Trophoblast cell (in vitro differentiated cells and primary cell): ENCODE measurements around the gene TRIM37.

Source experiments
- DNase-seq, 2 donors: peaks; one replicate each; pipeline ENCODE4 v3.0.0-alpha.2; 2016
- H2AFZ ChIP-seq: 2 replicates; pipeline ENCODE4 v1.6.1; 2013; ENCODE audit warnings: low read length, moderate library complexity, mild to moderate bottlenecking; ENCODE audit not compliant: insufficient read depth, poor library complexity
- H2AK5ac ChIP-seq: 2 replicates; pipeline ENCODE4 v1.6.1; 2013; ENCODE audit warnings: mild to moderate bottlenecking, low read length
- H2BK120ac ChIP-seq: 2 replicates; pipeline ENCODE4 v1.6.1; 2013; ENCODE audit warnings: low read length, mild to moderate bottlenecking, moderate library complexity; ENCODE audit not compliant: insufficient read depth, poor library complexity
- H2BK12ac ChIP-seq: 2 replicates; pipeline ENCODE4 v1.6.1; 2013; ENCODE audit warnings: mild to moderate bottlenecking, low read length, moderate library complexity
- H2BK5ac ChIP-seq: 2 replicates; pipeline ENCODE4 v1.6.1; 2013; ENCODE audit warnings: low read length, low read depth, moderate library complexity, mild to moderate bottlenecking; ENCODE audit not compliant: poor library complexity
- H3K14ac ChIP-seq: 2 replicates; pipeline ENCODE4 v1.6.1; 2013; ENCODE audit warnings: mild to moderate bottlenecking, low read length
- H3K18ac ChIP-seq: 2 replicates; pipeline ENCODE4 v1.6.1; 2013; ENCODE audit warnings: mild to moderate bottlenecking, low read length
- H3K23ac ChIP-seq: 2 replicates; pipeline ENCODE4 v1.6.1; 2013; ENCODE audit warnings: low read length
- H3K27ac ChIP-seq: 2 replicates; pipeline ENCODE4 v1.5.1; 2013; ENCODE audit warnings: low read depth, mild to moderate bottlenecking, inconsistent platforms, low read length, moderate library complexity
- H3K27me3 ChIP-seq: 2 replicates; pipeline ENCODE4 v1.6.1; 2013; ENCODE audit warnings: inconsistent platforms, mild to moderate bottlenecking, low read length, moderate library complexity; ENCODE audit not compliant: insufficient read depth
- H3K36me3 ChIP-seq, 2 experiments: 1 replicate in 1 of 2; 2 replicates in 1 of 2; pipeline ENCODE4 v1.6.1; 2013; ENCODE audit warnings: low read length in 2 of 2, mild to moderate bottlenecking in 2 of 2, moderate library complexity in 1 of 2; ENCODE audit not compliant: insufficient read depth in 2 of 2, control insufficient read depth in 1 of 2
- H3K4ac ChIP-seq: 2 replicates; pipeline ENCODE4 v1.6.1; 2013; ENCODE audit warnings: low read depth, mild to moderate bottlenecking, low read length, moderate library complexity
- H3K4me1 ChIP-seq, 2 experiments: 1 replicate in 1 of 2; 2 replicates in 1 of 2; pipeline ENCODE4 v1.6.1; 2013; ENCODE audit warnings: low read length in 2 of 2, mild to moderate bottlenecking in 2 of 2, moderate library complexity in 1 of 2; ENCODE audit not compliant: insufficient read depth in 2 of 2, control insufficient read depth in 1 of 2
- H3K4me2 ChIP-seq: 2 replicates; pipeline ENCODE4 v1.6.1; 2013; ENCODE audit warnings: inconsistent platforms, mild to moderate bottlenecking, low read length, moderate library complexity
- H3K4me3 ChIP-seq: 2 replicates; pipeline ENCODE4 v1.5.1; 2013; ENCODE audit warnings: mild to moderate bottlenecking, low read depth, low read length, inconsistent platforms
- H3K79me1 ChIP-seq: one replicate; pipeline ENCODE4 v1.6.1; 2013; ENCODE audit warnings: low read length
- H3K79me2 ChIP-seq: 2 replicates; pipeline ENCODE4 v1.6.1; 2013; ENCODE audit warnings: low read length, mild to moderate bottlenecking; ENCODE audit not compliant: control insufficient read depth, insufficient read depth, poor library complexity
- H3K9ac ChIP-seq: 2 replicates; pipeline ENCODE4 v1.6.1; 2013; ENCODE audit warnings: mild to moderate bottlenecking, low read length
- H3K9me3 ChIP-seq: 2 replicates; pipeline ENCODE4 v1.6.1; 2013; ENCODE audit warnings: low read depth, mild to moderate bottlenecking, control low read depth, inconsistent platforms, low read length; ENCODE audit not compliant: insufficient read depth
- H4K12ac ChIP-seq: 2 replicates; pipeline ENCODE4 v1.6.1; 2013; ENCODE audit warnings: low read depth, mild to moderate bottlenecking, low read length, moderate library complexity
- H4K8ac ChIP-seq: 2 replicates; pipeline ENCODE4 v1.6.1; 2013; ENCODE audit warnings: low read depth, mild to moderate bottlenecking, low read length, moderate library complexity
- H4K91ac ChIP-seq: one replicate; pipeline ENCODE4 v1.6.1; 2013; ENCODE audit warnings: low read depth, mild to moderate bottlenecking, low read length, moderate library complexity
- WGBS: extraction: QIAGEN DNeasy Blood & Tissue Kit; methylation state at CpG from one replicate; pipeline ENCODE4 v1.1.7; 2013; ENCODE audit warnings: missing lambda C conversion rate; ENCODE audit not compliant: insufficient read length, insufficient coverage; ENCODE audit errors: extremely low coverage; 5-methylcytosine and 5-hydroxymethylcytosine counted together

The TRIM37 gene

DNA sequence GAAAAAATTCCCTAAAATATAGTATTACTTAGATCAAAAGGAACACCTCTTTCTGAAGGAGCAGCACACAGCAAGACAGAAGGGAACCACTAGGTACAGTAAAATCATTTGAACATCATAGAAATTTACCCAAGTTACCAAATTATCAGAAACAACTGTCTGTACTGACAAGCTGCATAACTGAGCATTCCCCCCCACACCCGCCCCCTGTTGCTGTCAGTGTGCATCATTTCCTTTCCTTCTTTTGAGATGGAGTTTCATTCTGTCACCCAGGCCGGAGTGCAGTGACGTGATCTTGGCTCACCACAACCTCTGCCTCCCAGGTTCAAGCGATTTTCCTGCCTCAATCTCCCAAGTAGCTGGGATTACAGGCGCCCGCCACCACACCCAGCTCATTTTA, 120.7 kb downstream of the TRIM37 start:
- Histone ChIP-seq H3K4me1 (no peaks in the 10 kb centered on the region), H2AK5ac (no peak overlapping the region), H3K9me3 (no peaks in the 10 kb centered on the region), H3K27me3 (no peaks in the 10 kb centered on the region), H4K91ac (no peak overlapping the region), H4K12ac (no peak overlapping the region), H3K23ac (no peak overlapping the region), H2BK120ac (no peak overlapping the region), H3K4me3 (no peak overlapping the region), H3K27ac (no peak overlapping the region), H2BK12ac (no peak overlapping the region), H3K36me3 (no peaks in the 10 kb centered on the region), H3K9ac (no peak overlapping the region), H4K8ac (no peak overlapping the region), H2BK5ac (no peak overlapping the region), H3K79me1 (no peaks in the 10 kb centered on the region), H3K4ac (no peak overlapping the region), H3K79me2 (no peaks in the 10 kb centered on the region), H3K4me2 (no peak overlapping the region), H3K14ac (no peak overlapping the region), H2AFZ (no peak overlapping the region), H3K18ac (no peak overlapping the region)
- no CpG with 5 or more reads among the region's 6 CpGs for WGBS
- DNase-seq: no peak

- no peak overlapping the region for H2BK5ac ChIP-seq
- no peaks in the 10 kb centered on the region for H3K36me3 ChIP-seq
- no peak overlapping the region for H2BK12ac ChIP-seq
- H2AK5ac ChIP-seq: no peak overlapping the region
- no peaks in the 10 kb centered on the region for H3K4me1 ChIP-seq
- H3K23ac ChIP-seq: no peak overlapping the region
- no peak overlapping the region for H4K8ac ChIP-seq
- H3K4me3 ChIP-seq: no peak overlapping the region
- no peak overlapping the region for H2BK120ac ChIP-seq
- no peak overlapping the region for H4K12ac ChIP-seq
- no peak overlapping the region for H3K4me2 ChIP-seq
- no peak overlapping the region for H3K14ac ChIP-seq
- no peak overlapping the region for H3K27ac ChIP-seq
- no peaks in the 10 kb centered on the region for H3K27me3 ChIP-seq
- no peak overlapping the region for H3K9ac ChIP-seq
- no peak for DNase-seq
- H3K79me1 ChIP-seq: no peaks in the 10 kb centered on the region
- no peak overlapping the region for H2AFZ ChIP-seq
- no peak overlapping the region for H3K18ac ChIP-seq
- H3K4ac ChIP-seq: no peak overlapping the region
- no peaks in the 10 kb centered on the region for H3K79me2 ChIP-seq
- H3K9me3 ChIP-seq: no peaks in the 10 kb centered on the region
- WGBS: no CpG with 5 or more reads among the region's 6 CpGs
- H4K91ac ChIP-seq: no peak overlapping the region
Measured at GRCh38 chr17:58985367-58985766, 121.3 kb downstream of the TRIM37 start.

- no peak overlapping the region for H3K4me3 ChIP-seq
- H3K36me3 ChIP-seq: no peaks in the 10 kb centered on the region
- H3K27me3 ChIP-seq: no peaks in the 10 kb centered on the region
- no peak overlapping the region for H3K18ac ChIP-seq
- H3K4me2 ChIP-seq: no peak overlapping the region
- no peak overlapping the region for H2AFZ ChIP-seq
- no peaks in the 10 kb centered on the region for H3K79me2 ChIP-seq
- H2BK5ac ChIP-seq: no peak overlapping the region
- DNase-seq: no peak
- no peak overlapping the region for H4K12ac ChIP-seq
- H3K9ac ChIP-seq: no peak overlapping the region
- no peaks in the 10 kb centered on the region for H3K79me1 ChIP-seq
- no peak overlapping the region for H2BK120ac ChIP-seq
- no peak overlapping the region for H3K4ac ChIP-seq
- no CpG with 5 or more reads among the region's 3 CpGs for WGBS
- H2AK5ac ChIP-seq: no peak overlapping the region
- H3K14ac ChIP-seq: no peak overlapping the region
- no peak overlapping the region for H2BK12ac ChIP-seq
- H3K9me3 ChIP-seq: no peaks in the 10 kb centered on the region
- no peak overlapping the region for H4K91ac ChIP-seq
- no peak overlapping the region for H3K23ac ChIP-seq
- H4K8ac ChIP-seq: no peak overlapping the region
- no peak overlapping the region for H3K27ac ChIP-seq
- H3K4me1 ChIP-seq: no peaks in the 10 kb centered on the region
Measured at GRCh38 chr17:58982626-58983025, 124.1 kb downstream of the TRIM37 start.

DNA sequence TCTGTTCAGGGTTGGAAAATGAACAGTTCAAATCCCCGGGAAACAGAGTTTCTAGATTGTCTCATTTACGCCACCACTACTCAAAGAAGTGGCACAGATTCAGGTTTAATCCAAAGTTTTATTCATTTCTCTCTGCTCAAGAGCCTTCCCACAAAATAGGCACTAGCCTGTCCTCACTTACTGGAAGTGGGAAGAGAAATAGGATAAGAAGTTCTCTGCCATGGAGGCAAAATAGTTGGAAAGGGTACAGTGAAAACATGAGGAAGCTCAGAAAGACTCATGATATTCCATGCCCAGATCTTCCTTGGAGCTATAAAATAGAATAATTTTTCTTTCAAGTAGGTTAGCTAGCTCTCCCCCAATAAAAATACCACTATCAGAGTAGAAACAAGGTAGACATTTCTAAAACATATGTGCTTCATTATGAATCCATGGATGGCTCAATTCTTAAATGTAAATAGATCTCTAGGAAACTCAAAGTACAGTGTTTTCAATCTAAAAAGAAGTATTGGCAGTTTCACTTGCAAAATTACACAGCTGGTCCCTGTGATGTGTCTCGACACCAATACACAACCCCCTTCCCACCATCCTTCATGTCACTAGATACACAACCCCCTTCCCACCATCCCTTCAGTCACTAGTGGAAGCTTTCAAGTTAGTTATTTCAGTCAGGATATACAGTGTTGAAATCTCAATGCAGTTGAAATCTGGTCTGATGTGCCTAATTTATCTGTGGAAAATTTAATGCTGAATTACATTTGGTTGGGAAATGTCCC, 125.8 kb downstream of the TRIM37 start:
- H3K27ac ChIP-seq: no peak overlapping the region
- H3K18ac ChIP-seq: no peak overlapping the region
- H3K27me3 ChIP-seq: no peaks in the 10 kb centered on the region
- H2AK5ac ChIP-seq: no peak overlapping the region
- WGBS: no CpG with 5 or more reads among the region's 3 CpGs
- H3K4me3 ChIP-seq: no peak overlapping the region
- no peaks in the 10 kb centered on the region for H3K79me1 ChIP-seq
- H3K79me2 ChIP-seq: no peaks in the 10 kb centered on the region
- H3K9me3 ChIP-seq: no peaks in the 10 kb centered on the region
- H4K8ac ChIP-seq: no peak overlapping the region
- H4K12ac ChIP-seq: no peak overlapping the region
- no peak overlapping the region for H4K91ac ChIP-seq
- no peaks in the 10 kb centered on the region for H3K4me1 ChIP-seq
- H3K36me3 ChIP-seq: no peaks in the 10 kb centered on the region
- no peak for DNase-seq
- no peak overlapping the region for H3K14ac ChIP-seq
- no peak overlapping the region for H3K4me2 ChIP-seq
- H2BK12ac ChIP-seq: no peak overlapping the region
- no peak overlapping the region for H3K4ac ChIP-seq
- H2AFZ ChIP-seq: no peak overlapping the region
- no peak overlapping the region for H3K23ac ChIP-seq
- no peak overlapping the region for H2BK120ac ChIP-seq
- no peak overlapping the region for H2BK5ac ChIP-seq
- no peak overlapping the region for H3K9ac ChIP-seq
